CD4-positive, alpha-beta memory T cell (primary cell): Measurements from ENCODE around the gene WASHC3. TPM values are rescaled to one million over a fixed set of nuclear protein-coding genes. Genes with fewer than 3 reads are reported as not detected.
"Not testable (repeated sequence)": the region's sequence is repeated elsewhere in the genome, so short reads cannot be mapped to it uniquely, and the experiment has no call there.

ENCODE experiments used
- CTCF ChIA-PET: fragments of 350-600 bp; sonication (Branson Sonifier 250); formaldehyde crosslinking; loops from one replicate; lab custom pipeline; 2021; ENCODE audit warnings: inconsistent platforms; ENCODE audit not compliant: partially characterized antibody; lab: Charles Lee
- POLR2A ChIA-PET: fragments of 350-600 bp; sonication (Branson Sonifier 250); formaldehyde crosslinking; loops from one replicate; lab custom pipeline; 2021; ENCODE audit not compliant: partially characterized antibody; lab: Charles Lee
- DNase-seq, 5 donors: peaks; one replicate each; pipeline versions ENCODE4 v3.0.0 to v3.0.0-alpha.2; 2020 to 2022; ENCODE audit warnings: mixed read lengths in 1 of 5
- H3K27ac ChIP-seq: one replicate; pipeline ENCODE4 v1.7.0; 2013; ENCODE audit warnings: low read depth, low read length
- H3K27me3 ChIP-seq: 2 replicates; pipeline ENCODE4 v1.7.0; 2013; ENCODE audit warnings: mild to moderate bottlenecking, low read length, moderate library complexity; ENCODE audit not compliant: insufficient read depth
- H3K36me3 ChIP-seq: 2 replicates; pipeline ENCODE4 v1.7.0; 2013; ENCODE audit warnings: mild to moderate bottlenecking, low read length, moderate library complexity; ENCODE audit not compliant: insufficient read depth
- H3K4me1 ChIP-seq: 2 replicates; pipeline ENCODE4 v1.7.0; 2013; ENCODE audit warnings: mild to moderate bottlenecking, low read length, moderate library complexity; ENCODE audit not compliant: insufficient read depth
- H3K4me3 ChIP-seq, 2 donors: one replicate each; pipeline ENCODE4 v1.7.0; 2013; ENCODE audit warnings: low read length in 2 of 2, mild to moderate bottlenecking in 1 of 2
- H3K9me3 ChIP-seq, 2 donors: one replicate each; pipeline ENCODE4 v1.7.0; 2013; ENCODE audit warnings: low read length in 2 of 2, control low read depth in 1 of 2; ENCODE audit not compliant: control insufficient read depth in 1 of 2
- H3K27ac Mint-ChIP-seq, 7 donors: one replicate each; pipeline ENCODE4 v1.8.0; 2020 to 2021; ENCODE audit warnings: mixed read lengths in 7 of 7, mild to moderate bottlenecking in 6 of 7, inconsistent platforms in 3 of 7, moderate library complexity in 3 of 7
- H3K27me3 Mint-ChIP-seq, 2 donors: one replicate each; pipeline ENCODE4 v1.8.0; 2020 to 2021; ENCODE audit warnings: mixed read lengths in 2 of 2
- H3K36me3 Mint-ChIP-seq, 2 donors: one replicate each; pipeline ENCODE4 v1.8.0; 2020 to 2021; ENCODE audit warnings: mixed read lengths in 2 of 2, inconsistent platforms in 1 of 2, mild to moderate bottlenecking in 1 of 2
- H3K4me1 Mint-ChIP-seq, 4 donors: one replicate each; pipeline ENCODE4 v1.8.0; 2020 to 2021; ENCODE audit warnings: mixed read lengths in 4 of 4, mild to moderate bottlenecking in 1 of 4
- H3K4me3 Mint-ChIP-seq, 8 donors: one replicate each; pipeline ENCODE4 v1.8.0; 2020 to 2021; ENCODE audit warnings: mixed read lengths in 8 of 8, mild to moderate bottlenecking in 7 of 8, moderate library complexity in 6 of 8, inconsistent platforms in 3 of 8
- H3K9me3 Mint-ChIP-seq, 8 donors: one replicate each; pipeline ENCODE4 v1.8.0; 2020 to 2021; ENCODE audit warnings: mixed read lengths in 8 of 8, mild to moderate bottlenecking in 5 of 8, inconsistent platforms in 3 of 8, moderate library complexity in 1 of 8
- intact Hi-C: fragments of 100-400 bp; cut with micrococcal nuclease; formaldehyde crosslinking; loops from one replicate; pipeline ENCODE4 v1.15.1; 2023
- polyA plus RNA-seq, 2 donors: library from polyadenylated mRNA; unstranded; fragments of 300-500 nt; fragmentation: Illumina TruSeq; gene quantifications; one replicate each; pipeline ENCODE4 v1.2.3, GENCODE V29; 2021
- total RNA-seq, 2 experiments: library from RNA; stranded (reverse); gene quantifications; one replicate each; pipeline ENCODE4 v1.2.3, GENCODE V29; 2021

Gene WASHC3
- total and polyA plus RNA-seq, 4 experiments from 2014 or later = 44.6 to 107 (median 70.3) TPM

GRCh38 chr12:102093319-102093718 is 31.5 kb upstream of the WASHC3 start:
- no peaks in the 10 kb centered on the region for H3K27me3 Mint-ChIP-seq
- H3K27ac ChIP-seq = no peak overlapping the region
- H3K4me1 ChIP-seq = no peaks in the 10 kb centered on the region
- H3K36me3 Mint-ChIP-seq = peaks cover 14 to 34% of the 10 kb centered on the region in 2 donors
- intact Hi-C loops = loop anchor here (10.0 kb wide), 1 partner anchor 1451 kb away; no protein-coding TSS in a partner anchor
- ChIA-PET CTCF (no interaction called here), POLR2A (no interaction called here)
- no peak overlapping the region for H3K4me3 ChIP-seq
- peak overlapping the region in 1 of 7 donors; percentile 35 for H3K27ac Mint-ChIP-seq
- H3K4me3 Mint-ChIP-seq = no peak overlapping the region
- no peaks in the 10 kb centered on the region for H3K9me3 ChIP-seq
- H3K27me3 ChIP-seq = no peaks in the 10 kb centered on the region
- H3K4me1 Mint-ChIP-seq = peaks cover 0 to 2% (median 0%) of the 10 kb centered on the region in 4 donors
- no peak for DNase-seq
- no peaks in the 10 kb centered on the region for H3K9me3 Mint-ChIP-seq
- peaks cover 5% of the 10 kb centered on the region for H3K36me3 ChIP-seq

DNA sequence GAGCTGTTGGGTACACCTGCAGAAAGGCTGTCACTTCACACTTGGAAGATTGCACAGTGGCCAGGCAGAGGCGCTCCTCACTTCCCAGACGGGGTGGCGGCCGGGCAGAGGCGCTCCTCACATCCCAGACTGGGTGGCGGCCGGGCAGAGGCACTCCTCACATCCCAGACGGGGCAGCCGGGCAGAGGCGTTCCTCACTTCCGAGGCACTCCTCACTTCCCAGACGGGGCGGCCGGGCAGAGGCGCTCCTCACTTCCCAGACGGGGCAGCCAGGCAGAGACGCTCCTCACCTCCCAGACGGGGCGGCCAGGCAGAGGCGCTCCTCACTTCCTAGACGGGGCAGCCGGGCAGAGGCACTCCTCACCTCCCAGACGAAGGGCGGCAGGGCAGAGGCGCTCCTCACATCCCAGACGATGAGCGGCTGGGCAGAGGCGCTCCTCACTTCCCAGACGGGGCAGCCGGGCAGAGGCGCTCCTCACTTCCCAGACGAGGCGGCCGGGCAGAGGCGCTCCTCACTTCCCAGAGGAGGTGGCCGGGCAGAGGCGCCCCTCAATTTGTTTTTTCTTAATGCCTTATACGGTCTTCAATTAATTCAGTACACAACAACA is 27.5 kb upstream of the WASHC3 start:
- CTCF ChIA-PET, H3K9me3 ChIP-seq, H3K4me3 Mint-ChIP-seq, H3K4me1 ChIP-seq, POLR2A ChIA-PET, intact Hi-C loops, H3K4me1 Mint-ChIP-seq, H3K27me3 Mint-ChIP-seq, H3K27ac ChIP-seq, H3K27me3 ChIP-seq, H3K9me3 Mint-ChIP-seq, H3K4me3 ChIP-seq, H3K27ac Mint-ChIP-seq, H3K36me3 ChIP-seq: not testable (repeated sequence)
- DNase-seq = peak in 1 of 5 donors; percentile 20
- peaks cover 20 to 22% of the 10 kb centered on the region in 2 donors for H3K36me3 Mint-ChIP-seq

DNA sequence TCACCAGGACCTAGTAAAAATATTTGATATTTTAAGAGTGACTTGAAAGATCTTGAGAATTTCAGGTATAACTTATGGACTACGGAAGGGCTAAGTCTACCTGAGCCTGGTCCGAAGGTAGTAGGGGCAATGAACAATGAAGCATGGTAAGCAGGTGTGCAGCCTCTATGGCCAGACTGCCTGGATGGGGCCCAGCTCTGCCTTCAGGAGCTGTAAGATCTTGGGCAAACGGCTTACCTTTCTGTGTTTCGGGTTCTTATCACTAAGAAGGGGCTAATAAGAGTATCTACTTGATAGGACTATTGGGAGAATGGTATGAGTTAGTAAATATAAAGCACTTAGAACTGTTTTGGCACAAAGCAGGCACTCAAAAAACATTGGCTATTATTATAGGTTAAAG is 19.1 kb upstream of the WASHC3 start:
- H3K27me3 Mint-ChIP-seq = no peaks in the 10 kb centered on the region
- H3K9me3 Mint-ChIP-seq = peaks cover 0 to 2% (median 0%) of the 10 kb centered on the region in 8 donors
- Histone ChIP-seq H3K27me3 (no peaks in the 10 kb centered on the region), H3K4me1 (no peaks in the 10 kb centered on the region), H3K36me3 (peaks cover 27% of the 10 kb centered on the region), H3K27ac (no peak overlapping the region), H3K9me3 (no peaks in the 10 kb centered on the region), H3K4me3 (no peak overlapping the region)
- peaks cover 56 to 67% of the 10 kb centered on the region in 2 donors for H3K36me3 Mint-ChIP-seq
- POLR2A ChIA-PET = no interaction called here
- no peak overlapping the region for H3K4me3 Mint-ChIP-seq
- intact Hi-C loops = no loop called here
- no peak for DNase-seq
- no peaks in the 10 kb centered on the region for H3K4me1 Mint-ChIP-seq
- CTCF ChIA-PET = no interaction called here
- H3K27ac Mint-ChIP-seq = no peak overlapping the region

DNA sequence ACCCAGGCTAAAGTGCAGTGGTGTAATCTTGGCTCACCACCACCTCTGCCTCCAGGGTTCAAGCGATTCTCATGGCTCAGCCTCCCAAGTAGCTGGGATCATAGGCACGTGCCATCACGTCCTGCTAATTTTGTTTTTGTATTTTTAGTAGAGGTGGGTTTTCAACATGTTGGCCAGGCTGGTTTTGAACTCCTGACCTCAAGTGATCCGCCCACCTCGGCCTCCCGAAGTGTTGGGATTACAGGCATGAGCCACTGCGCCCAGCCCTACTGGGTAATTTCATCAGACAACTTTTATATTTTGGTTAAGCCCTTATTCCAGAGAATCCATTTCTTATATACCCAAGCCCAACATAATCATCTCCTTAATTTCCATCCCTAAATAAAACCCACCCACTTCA is 10.3 kb upstream of the WASHC3 start:
- H3K4me3 ChIP-seq, CTCF ChIA-PET, H3K4me3 Mint-ChIP-seq, H3K4me1 Mint-ChIP-seq, H3K27ac Mint-ChIP-seq, H3K9me3 Mint-ChIP-seq, intact Hi-C loops, H3K4me1 ChIP-seq, H3K27me3 Mint-ChIP-seq, H3K27me3 ChIP-seq, H3K9me3 ChIP-seq, H3K27ac ChIP-seq, DNase-seq, POLR2A ChIA-PET: not testable (repeated sequence)
- peaks cover 18 to 27% of the 10 kb centered on the region in 2 donors for H3K36me3 Mint-ChIP-seq
- H3K36me3 ChIP-seq = peaks cover 15% of the 10 kb centered on the region

GRCh38 chr12:102069707-102070106 is 7.9 kb upstream of the WASHC3 start:
- H3K27ac ChIP-seq = no peak overlapping the region
- Mint-ChIP-seq H3K9me3 (no peaks in the 10 kb centered on the region), H3K4me1 (no peaks in the 10 kb centered on the region), H3K27ac (no peak overlapping the region), H3K36me3 (peaks cover under 1 to 8% of the 10 kb centered on the region in 2 donors), H3K4me3 (no peak overlapping the region), H3K27me3 (peaks cover 0 to 2% of the 10 kb centered on the region in 2 donors)
- H3K4me3 ChIP-seq = no peak overlapping the region
- intact Hi-C loops = loop anchor here (10.0 kb wide), 1 partner anchor 295 kb away; no protein-coding TSS in a partner anchor
- no peaks in the 10 kb centered on the region for H3K36me3 ChIP-seq
- POLR2A ChIA-PET = no interaction called here
- no peaks in the 10 kb centered on the region for H3K9me3 ChIP-seq
- DNase-seq = no peak
- no peaks in the 10 kb centered on the region for H3K27me3 ChIP-seq
- CTCF ChIA-PET = no interaction called here
- no peaks in the 10 kb centered on the region for H3K4me1 ChIP-seq

GRCh38 chr12:102067574-102068258 is 5.9 kb upstream of the WASHC3 start:
- H3K4me3 Mint-ChIP-seq = no peak overlapping the region
- DNase-seq = no peak
- H3K9me3 ChIP-seq = no peaks in the 10 kb centered on the region
- no peaks in the 10 kb centered on the region for H3K36me3 ChIP-seq
- intact Hi-C loops = loop anchor here (10.0 kb wide), 1 partner anchor 293 kb away; no protein-coding TSS in a partner anchor
- no peak overlapping the region for H3K27ac Mint-ChIP-seq
- peaks cover 2 to 3% of the 10 kb centered on the region in 2 donors for H3K27me3 Mint-ChIP-seq
- no peak overlapping the region for H3K4me3 ChIP-seq
- no peaks in the 10 kb centered on the region for H3K4me1 Mint-ChIP-seq
- H3K27ac ChIP-seq = no peak overlapping the region
- no peaks in the 10 kb centered on the region for H3K4me1 ChIP-seq
- POLR2A ChIA-PET = no interaction called here
- no peaks in the 10 kb centered on the region for H3K9me3 Mint-ChIP-seq
- no peaks in the 10 kb centered on the region for H3K36me3 Mint-ChIP-seq
- CTCF ChIA-PET = no interaction called here
- no peaks in the 10 kb centered on the region for H3K27me3 ChIP-seq

GRCh38 chr12:102064476-102064875 is 2.7 kb upstream of the WASHC3 start:
- no peaks in the 10 kb centered on the region for H3K36me3 ChIP-seq
- ChIA-PET CTCF (no interaction called here), POLR2A (no interaction called here)
- no peak for DNase-seq
- Mint-ChIP-seq H3K4me1 (peaks cover 12 to 25% (median 21%) of the 10 kb centered on the region in 4 donors), H3K9me3 (no peaks in the 10 kb centered on the region), H3K27me3 (peaks cover 2 to 3% of the 10 kb centered on the region in 2 donors), H3K27ac (no peak overlapping the region), H3K36me3 (peaks cover 4 to 19% of the 10 kb centered on the region in 2 donors), H3K4me3 (no peak overlapping the region)
- H3K4me3 ChIP-seq = no peak overlapping the region
- H3K27me3 ChIP-seq = no peaks in the 10 kb centered on the region
- intact Hi-C loops = loop anchor here (5.0 to 10.0 kb wide), 2 partner anchors 290 to 367 kb away; partner anchors contain the start of gene CHPT1
- peaks cover 22% of the 10 kb centered on the region for H3K4me1 ChIP-seq
- H3K9me3 ChIP-seq = no peaks in the 10 kb centered on the region
- H3K27ac ChIP-seq = no peak overlapping the region
